ENCODE measurements around the gene ZBTB34. TPM values are rescaled to one million over a fixed set of nuclear protein-coding genes. Genes with fewer than 3 reads are reported as not detected.

The ZBTB34 gene
- total and polyA plus RNA-seq, 2 donors from 2014 or later: 2.5 to 12.5 TPM

DNA sequence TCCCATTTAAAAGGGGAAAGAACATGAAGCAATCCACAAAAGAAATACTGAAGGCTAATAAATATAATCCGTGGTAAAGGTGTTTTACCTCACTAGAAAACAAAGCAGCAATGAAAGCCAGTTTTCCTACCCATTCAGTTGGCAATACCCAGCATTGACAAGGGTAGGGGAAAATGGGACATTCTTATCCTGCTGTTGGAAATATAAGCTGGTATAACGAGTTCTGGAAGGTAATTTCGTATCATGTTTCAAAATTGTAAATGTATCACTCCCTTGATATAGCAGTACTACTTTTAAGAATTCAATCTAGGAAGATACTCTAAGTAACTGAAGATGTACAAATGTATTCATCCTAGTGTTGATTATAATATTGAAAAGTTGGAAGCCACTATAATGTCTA lies 31.2 kb downstream of the ZBTB34 start:
- H3K4me3 ChIP-seq (ENCODE audit: low read length in 3 of 3): no peak overlapping the region
- no peak for FAIRE-seq
- no peak overlapping the region for H3K27ac ChIP-seq (ENCODE audit: low read depth in 2 of 2, low read length in 2 of 2)
- H3K27me3 ChIP-seq (ENCODE audit: control insufficient read depth, insufficient read depth, low read length): no peaks in the 10 kb centered on the region
- no peak for DNase-seq
- no peaks in the 10 kb centered on the region for H3K9me3 ChIP-seq (ENCODE audit: control insufficient read depth in 2 of 3, insufficient read depth in 1 of 3, low read length in 3 of 3)
- no peaks in the 10 kb centered on the region for H3K36me3 ChIP-seq (ENCODE audit: control insufficient read depth in 2 of 3, insufficient read depth in 3 of 3, low read length in 3 of 3)
- H3K4me1 ChIP-seq (ENCODE audit: control insufficient read depth in 2 of 3, insufficient read depth in 2 of 3, low read depth in 1 of 3, low read length in 3 of 3): no peaks in the 10 kb centered on the region
- TF ChIP-seq, protein P1, sequence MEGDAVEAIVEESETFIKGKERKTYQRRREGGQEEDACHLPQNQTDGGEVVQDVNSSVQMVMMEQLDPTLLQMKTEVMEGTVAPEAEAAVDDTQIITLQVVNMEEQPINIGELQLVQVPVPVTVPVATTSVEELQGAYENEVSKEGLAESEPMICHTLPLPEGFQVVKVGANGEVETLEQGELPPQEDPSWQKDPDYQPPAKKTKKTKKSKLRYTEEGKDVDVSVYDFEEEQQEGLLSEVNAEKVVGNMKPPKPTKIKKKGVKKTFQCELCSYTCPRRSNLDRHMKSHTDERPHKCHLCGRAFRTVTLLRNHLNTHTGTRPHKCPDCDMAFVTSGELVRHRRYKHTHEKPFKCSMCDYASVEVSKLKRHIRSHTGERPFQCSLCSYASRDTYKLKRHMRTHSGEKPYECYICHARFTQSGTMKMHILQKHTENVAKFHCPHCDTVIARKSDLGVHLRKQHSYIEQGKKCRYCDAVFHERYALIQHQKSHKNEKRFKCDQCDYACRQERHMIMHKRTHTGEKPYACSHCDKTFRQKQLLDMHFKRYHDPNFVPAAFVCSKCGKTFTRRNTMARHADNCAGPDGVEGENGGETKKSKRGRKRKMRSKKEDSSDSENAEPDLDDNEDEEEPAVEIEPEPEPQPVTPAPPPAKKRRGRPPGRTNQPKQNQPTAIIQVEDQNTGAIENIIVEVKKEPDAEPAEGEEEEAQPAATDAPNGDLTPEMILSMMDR (IDR thresholded peaks at IDR 0.05; ENCODE audit: borderline replicate concordance, extremely low read depth, insufficient read depth): no peak
- intact Hi-C loops (cut with DNase I): no loop called here
- H3K9ac ChIP-seq (ENCODE audit: low read length in 3 of 3): no peak overlapping the region

DNA sequence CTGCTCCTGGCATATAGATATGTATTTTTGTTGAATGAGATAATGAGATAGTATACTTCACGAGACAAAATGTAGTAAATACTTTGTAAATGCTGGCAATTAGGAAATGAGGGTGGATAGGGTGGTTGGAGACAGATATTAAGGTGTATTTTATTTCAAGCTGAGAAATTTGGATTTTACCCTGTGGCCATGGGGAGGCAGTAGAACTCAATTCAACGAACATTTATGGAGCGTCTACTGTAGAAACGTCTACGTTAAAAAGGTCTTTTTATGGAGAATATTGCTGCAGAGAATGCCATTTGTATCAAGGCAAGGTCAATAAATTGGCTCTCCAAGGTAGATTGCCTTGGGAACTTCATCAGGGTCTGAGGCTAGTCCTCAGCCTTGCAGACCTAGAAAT lies 32.6 kb downstream of the ZBTB34 start:
- DNase-seq: no peak
- Histone ChIP-seq H3K4me3 (ENCODE audit: low read length in 3 of 3) (no peak overlapping the region), H3K4me1 (ENCODE audit: control insufficient read depth in 2 of 3, insufficient read depth in 2 of 3, low read depth in 1 of 3, low read length in 3 of 3) (no peaks in the 10 kb centered on the region), H3K9me3 (ENCODE audit: control insufficient read depth in 2 of 3, insufficient read depth in 1 of 3, low read length in 3 of 3) (no peaks in the 10 kb centered on the region), H3K27me3 (ENCODE audit: control insufficient read depth, insufficient read depth, low read length) (no peaks in the 10 kb centered on the region), H3K27ac (ENCODE audit: low read depth in 2 of 2, low read length in 2 of 2) (no peak overlapping the region), H3K36me3 (ENCODE audit: control insufficient read depth in 2 of 3, insufficient read depth in 3 of 3, low read length in 3 of 3) (no peaks in the 10 kb centered on the region), H3K9ac (ENCODE audit: low read length in 3 of 3) (no peak overlapping the region)
- no peak for FAIRE-seq
- TF ChIP-seq, protein P1 (IDR thresholded peaks at IDR 0.05; ENCODE audit: borderline replicate concordance, extremely low read depth, insufficient read depth): peak; percentile 23
- intact Hi-C loops (cut with DNase I): no loop called here

DNA sequence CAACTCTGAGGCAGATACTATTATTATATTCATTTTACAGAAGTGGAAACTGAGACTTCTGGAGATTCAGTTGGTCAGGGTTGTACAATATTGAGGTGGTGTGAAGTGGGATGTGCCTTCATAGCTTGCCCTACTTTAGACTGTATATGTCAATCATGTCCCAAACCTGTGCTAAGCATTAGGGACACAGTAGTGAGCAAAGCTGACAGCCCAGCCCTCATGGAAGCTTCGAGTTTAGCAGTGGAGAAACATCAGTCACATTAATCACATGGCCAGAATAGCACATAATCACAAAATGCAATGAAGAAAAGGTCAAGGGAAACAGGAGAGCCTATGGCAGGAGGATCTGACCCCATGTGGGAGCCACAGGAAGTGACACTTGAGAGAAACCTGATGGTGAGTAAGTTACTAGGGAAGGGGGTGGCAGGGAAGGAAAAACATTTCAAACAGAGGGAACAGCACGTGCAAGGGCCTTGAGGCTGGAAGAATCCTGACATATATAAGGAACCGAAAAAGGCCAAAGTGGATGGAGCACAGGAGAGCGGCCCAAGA lies 33.7 kb downstream of the ZBTB34 start:
- no peaks in the 10 kb centered on the region for H3K4me1 ChIP-seq (ENCODE audit: control insufficient read depth in 2 of 3, insufficient read depth in 2 of 3, low read depth in 1 of 3, low read length in 3 of 3)
- no peaks in the 10 kb centered on the region for H3K9me3 ChIP-seq (ENCODE audit: control insufficient read depth in 2 of 3, insufficient read depth in 1 of 3, low read length in 3 of 3)
- H3K4me3 ChIP-seq (ENCODE audit: low read length in 3 of 3): no peak overlapping the region
- no peak overlapping the region for H3K27ac ChIP-seq (ENCODE audit: low read depth in 2 of 2, low read length in 2 of 2)
- DNase-seq (no peak), FAIRE-seq (no peak)
- H3K27me3 ChIP-seq (ENCODE audit: control insufficient read depth, insufficient read depth, low read length): no peaks in the 10 kb centered on the region
- intact Hi-C loops (cut with DNase I): no loop called here
- H3K36me3 ChIP-seq (ENCODE audit: control insufficient read depth in 2 of 3, insufficient read depth in 3 of 3, low read length in 3 of 3): no peaks in the 10 kb centered on the region
- no peak overlapping the region for H3K9ac ChIP-seq (ENCODE audit: low read length in 3 of 3)
- TF ChIP-seq, protein P1 (IDR thresholded peaks at IDR 0.05; ENCODE audit: borderline replicate concordance, extremely low read depth, insufficient read depth): no peak

DNA sequence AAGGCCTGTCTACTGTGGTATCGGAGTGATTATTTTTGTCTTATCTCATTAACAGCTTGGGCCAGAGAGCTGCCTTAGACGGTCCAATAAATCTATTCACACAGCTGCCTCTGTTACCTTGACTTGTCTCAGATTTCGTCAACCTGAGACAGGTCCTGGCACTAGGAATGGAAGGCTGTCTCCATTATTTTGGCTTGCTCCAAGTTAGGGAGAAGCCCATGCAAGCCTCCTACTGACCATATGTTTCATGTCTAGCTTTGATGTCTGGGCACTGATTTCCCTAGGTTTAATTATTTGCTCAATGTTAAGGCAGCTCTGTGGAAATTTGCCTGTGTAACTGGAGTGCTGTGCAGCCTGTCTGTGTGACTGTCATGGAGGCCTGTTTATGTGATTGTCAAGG lies 41.8 kb downstream of the ZBTB34 start:
- H3K4me3 ChIP-seq (ENCODE audit: low read length in 3 of 3): no peak overlapping the region
- no peak overlapping the region for H3K9ac ChIP-seq (ENCODE audit: low read length in 3 of 3)
- H3K4me1 ChIP-seq (ENCODE audit: control insufficient read depth in 2 of 3, insufficient read depth in 2 of 3, low read depth in 1 of 3, low read length in 3 of 3): no peaks in the 10 kb centered on the region
- no peaks in the 10 kb centered on the region for H3K36me3 ChIP-seq (ENCODE audit: control insufficient read depth in 2 of 3, insufficient read depth in 3 of 3, low read length in 3 of 3)
- TF ChIP-seq, protein P1 (IDR thresholded peaks at IDR 0.05; ENCODE audit: borderline replicate concordance, extremely low read depth, insufficient read depth): no peak
- H3K27ac ChIP-seq (ENCODE audit: low read depth in 2 of 2, low read length in 2 of 2): no peak overlapping the region
- FAIRE-seq (no peak), DNase-seq (peak in 4 of 5 donors; percentile 45 to 87 (median 72))
- intact Hi-C loops (cut with DNase I): no loop called here
- H3K9me3 ChIP-seq (ENCODE audit: control insufficient read depth in 2 of 3, insufficient read depth in 1 of 3, low read length in 3 of 3): peaks cover 0 to 4% (median 0%) of the 10 kb centered on the region in 3 donors
- no peaks in the 10 kb centered on the region for H3K27me3 ChIP-seq (ENCODE audit: control insufficient read depth, insufficient read depth, low read length)

All from kidney (tissue), 14 donors.